Psoas muscle (tissue), 8 donors: ENCODE measurements around the gene PSMC3. TPM values are rescaled to one million over a fixed set of nuclear protein-coding genes. Genes with fewer than 3 reads are reported as not detected.

Source experiments
- ATAC-seq, 4 donors: fragments of 200-7000 bp; cut with Tn5 transposase; one replicate each; pipeline ENCODE4 v1.9.1; 2020; ENCODE audit warnings: moderate library complexity in 3 of 4, mild to moderate bottlenecking in 2 of 4
- DNase-seq, 2 donors: peaks; one replicate each; pipeline ENCODE4 v3.0.0-alpha.2; 2020
- H3K27ac ChIP-seq: fragments of 200-600 bp; one replicate; pipeline ENCODE4 v1.8.0; 2022
- H3K27me3 ChIP-seq, 3 donors: fragments of 200-600 bp in 1 of 3; one replicate each; pipeline versions ENCODE4 v1.6.1 to v1.8.0; 2013 to 2022; ENCODE audit warnings: low read length in 2 of 3, mild to moderate bottlenecking in 2 of 3, moderate library complexity in 1 of 3; ENCODE audit not compliant: insufficient read depth in 3 of 3
- H3K36me3 ChIP-seq, 2 donors: fragments of 200-600 bp in 1 of 2; one replicate each; pipeline versions ENCODE4 v1.6.1 to v1.8.0; 2013 to 2022; ENCODE audit warnings: low read depth in 1 of 2, mild to moderate bottlenecking in 1 of 2, moderate library complexity in 1 of 2; ENCODE audit not compliant: insufficient read depth in 1 of 2
- H3K4me1 ChIP-seq: fragments of 200-600 bp; one replicate; pipeline ENCODE4 v1.8.0; 2022
- H3K4me3 ChIP-seq: fragments of 200-600 bp; one replicate; pipeline ENCODE4 v1.8.0; 2022; ENCODE audit warnings: mild to moderate bottlenecking
- H3K9me3 ChIP-seq: fragments of 200-600 bp; one replicate; pipeline ENCODE4 v1.8.0; 2022
- CTCF ChIP-seq: fragments of 200-600 bp; IDR thresholded peaks from one replicate; pipeline ENCODE4 v1.8.0; 2022; ENCODE audit warnings: antibody characterized with exemption
- WGBS, 3 donors: extraction: QIAGEN DNeasy Blood & Tissue Kit; methylation state at CpG; one replicate each; pipeline versions ENCODE4 v1.1.6 to v1.1.7; 2013; 5-methylcytosine and 5-hydroxymethylcytosine counted together
- intact Hi-C, 2 donors: fragments of 100-400 bp; cut with DNase I; formaldehyde crosslinking; loops; one replicate each; pipeline versions ENCODE4 v1.11.0 to v1.14.2; 2022
- polyA plus RNA-seq, 3 donors: library from polyadenylated mRNA; stranded (reverse); fragments of 200-250 nt; gene quantifications; one replicate each; pipeline ENCODE4 v1.2.3, GENCODE V29; 2013
- total RNA-seq, 4 donors: library from RNA; stranded (reverse); fragmentation: NEBNext Ultra II Directional in 2 of 4; extraction: Animal tissue kit (Norgen Biotek cat#: 25700) in 2 of 4; gene quantifications; one replicate each; pipeline versions ENCODE4 v1.2.1 to v1.2.4, GENCODE V29; 2021 to 2023
- donor health status: healthy with polysubstance abuse.
- donor health status: DM: no; HTN: no; CAD: no; lungs with moderate emphysema.
- donor health status: Bipolar disorder and iron deficiency.
- donor health status: healthy.
- donor health status: DM: yes; HTN: yes; CAD: no.
- donor health status: DM: no; HTN: no; CAD: no.
- donor health status: DM: no; HTN: no; CAD: no.
- donor health status: DM: yes; HTN: yes; CAD: no.

The PSMC3 gene
- total and polyA plus RNA-seq, 7 donors, result 141 to 346 (median 255) TPM

GRCh38 chr11:47369676-47370075, 56.6 kb downstream of the PSMC3 start:
- Histone ChIP-seq H3K36me3 (no peaks in the 10 kb centered on the region), H3K27me3 (no peaks in the 10 kb centered on the region)
- 47 to 64% (median 52%) methylated on average over 3 of the region's 3 CpGs for WGBS, 3 donors

More at GRCh38 chr11:47369676-47370075, 56.6 kb downstream of the PSMC3 start:
- DNase-seq (no peak), ATAC-seq (no peak)
- no peak for TF ChIP-seq CTCF
- no peak overlapping the region for H3K27ac ChIP-seq
- H3K4me3 ChIP-seq, result no peak overlapping the region
- intact Hi-C loops, result loop anchor here in 1 of 2 donors (5.0 kb wide), 1 partner anchor 38 kb away; the partner anchor contains the start of gene SLC39A13
- no peaks in the 10 kb centered on the region for H3K4me1 ChIP-seq
- no peaks in the 10 kb centered on the region for H3K9me3 ChIP-seq

Other genes starting within 250 kb of the PSMC3 start
- 100 to 1,000 TPM in 1 of 4 donors, 10 to 100 TPM in 3; 80.2 to 138 (median 86.5) TPM for gene ARFGAP2, start 249.6 kb downstream of the PSMC3 start, total RNA-seq
- 10 to 100 TPM; 58.7 to 84.3 (median 60.8) TPM for gene ARFGAP2, start 249.6 kb downstream of the PSMC3 start, polyA plus RNA-seq
- 100 to 1,000 TPM; 210 to 430 (median 348) TPM for gene PACSIN3, start 240.0 kb downstream of the PSMC3 start, total RNA-seq
- 100 to 1,000 TPM in 2 of 3 donors, 10 to 100 TPM in 1; 90.4 to 303 (median 167) TPM for gene PACSIN3, start 240.0 kb downstream of the PSMC3 start, polyA plus RNA-seq
- gene DDB2, start 211.5 kb downstream of the PSMC3 start, total RNA-seq, result 1 to 10 TPM; 5.1 to 9.3 (median 6.9) TPM
- 10 to 100 TPM in 1 of 3 donors, 1 to 10 TPM in 2; 3.8 to 11.5 (median 4.3) TPM for gene DDB2, start 211.5 kb downstream of the PSMC3 start, polyA plus RNA-seq
- gene ACP2, start 177.6 kb downstream of the PSMC3 start, total RNA-seq, result 10 to 100 TPM in 3 of 4 donors, 1 to 10 TPM in 1; 7.1 to 17.8 (median 15.3) TPM
- 10 to 100 TPM; 13.1 to 19.0 (median 18.5) TPM for gene ACP2, start 177.6 kb downstream of the PSMC3 start, polyA plus RNA-seq
- gene NR1H3, start 168.4 kb downstream of the PSMC3 start, total RNA-seq, result 10 to 100 TPM in 1 of 4 donors, 1 to 10 TPM in 3; 3.9 to 12.6 (median 5.2) TPM
- gene NR1H3, start 168.4 kb downstream of the PSMC3 start, polyA plus RNA-seq, result 1 to 10 TPM; 6.2 to 9.3 (median 7.6) TPM
- 10 to 100 TPM; 17.5 to 33.6 (median 25.6) TPM for gene MADD, start 156.3 kb downstream of the PSMC3 start, total RNA-seq
- gene MADD, start 156.3 kb downstream of the PSMC3 start, polyA plus RNA-seq, result 10 to 100 TPM; 11.5 to 32.0 (median 17.8) TPM
- 1 to 10 TPM in 1 of 4 donors, under 1 TPM in 3; 0.44 to 1.3 (median 0.69) TPM for gene MYBPC3, start 73.7 kb downstream of the PSMC3 start, total RNA-seq
- under 1 TPM; 0.01 to 0.13 (median 0.07) TPM for gene MYBPC3, start 73.7 kb downstream of the PSMC3 start, polyA plus RNA-seq
- gene SPI1, start 47.9 kb downstream of the PSMC3 start, total RNA-seq, result 1 to 10 TPM; 3.6 to 8.3 (median 5.6) TPM
- gene SPI1, start 47.9 kb downstream of the PSMC3 start, polyA plus RNA-seq, result 1 to 10 TPM; 1.6 to 3.5 (median 3.1) TPM
- gene SLC39A13, start 17.8 kb downstream of the PSMC3 start, total RNA-seq, result 10 to 100 TPM; 14.7 to 26.9 (median 19.9) TPM
- gene SLC39A13, start 17.8 kb downstream of the PSMC3 start, polyA plus RNA-seq, result 10 to 100 TPM; 27.0 to 35.3 (median 29.1) TPM
- 10 to 100 TPM; 47.5 to 90.6 (median 59.5) TPM for gene RAPSN, start 22.7 kb upstream of the PSMC3 start, total RNA-seq
- 10 to 100 TPM; 37.6 to 79.3 (median 50.0) TPM for gene RAPSN, start 22.7 kb upstream of the PSMC3 start, polyA plus RNA-seq
- 100 to 1,000 TPM in 3 of 4 donors, 10 to 100 TPM in 1; 79.0 to 193 (median 140) TPM for gene CELF1, start 126.7 kb upstream of the PSMC3 start, total RNA-seq
- gene CELF1, start 126.7 kb upstream of the PSMC3 start, polyA plus RNA-seq, result 100 to 1,000 TPM in 1 of 3 donors, 10 to 100 TPM in 2; 40.1 to 112 (median 92.5) TPM
- 10 to 100 TPM; 20.9 to 37.8 (median 27.0) TPM for gene PTPMT1, start 139.2 kb upstream of the PSMC3 start, total RNA-seq
- 10 to 100 TPM; 34.5 to 40.3 (median 38.7) TPM for gene PTPMT1, start 139.2 kb upstream of the PSMC3 start, polyA plus RNA-seq
- gene KBTBD4, start 152.5 kb upstream of the PSMC3 start, total RNA-seq, result 10 to 100 TPM; 14.4 to 19.7 (median 17.2) TPM
- gene KBTBD4, start 152.5 kb upstream of the PSMC3 start, polyA plus RNA-seq, result 10 to 100 TPM; 12.0 to 23.1 (median 19.1) TPM
- 100 to 1,000 TPM; 160 to 285 (median 188) TPM for gene NDUFS3, start 152.6 kb upstream of the PSMC3 start, total RNA-seq
- gene NDUFS3, start 152.6 kb upstream of the PSMC3 start, polyA plus RNA-seq, result 100 to 1,000 TPM; 225 to 528 (median 317) TPM
- under 1 TPM in 2 of 4 donors, not detected in 2; 0.15 to 0.26 TPM for gene FAM180B, start 160.2 kb upstream of the PSMC3 start, total RNA-seq
- gene FAM180B, start 160.2 kb upstream of the PSMC3 start, polyA plus RNA-seq, result under 1 TPM; 0.04 to 0.51 (median 0.08) TPM
- under 1 TPM in 3 of 4 donors, not detected in 1; 0.27 to 0.42 (median 0.39) TPM for gene C1QTNF4, start 168.0 kb upstream of the PSMC3 start, total RNA-seq
- gene C1QTNF4, start 168.0 kb upstream of the PSMC3 start, polyA plus RNA-seq, result under 1 TPM; 0.19 to 0.70 (median 0.20) TPM
- 100 to 1,000 TPM in 2 of 4 donors, 10 to 100 TPM in 2; 75.2 to 147 (median 100) TPM for gene MTCH2, start 216.1 kb upstream of the PSMC3 start, total RNA-seq
- gene MTCH2, start 216.1 kb upstream of the PSMC3 start, polyA plus RNA-seq, result 100 to 1,000 TPM in 2 of 3 donors, 10 to 100 TPM in 1; 85.4 to 152 (median 108) TPM